Measurements from ENCODE around the gene MAP3K20. TPM values are rescaled to one million over a fixed set of nuclear protein-coding genes. Genes with fewer than 3 reads are reported as not detected.

Gene MAP3K20
- total RNA-seq, 1 experiment from 2014 or later, result 15.2 TPM

DNA sequence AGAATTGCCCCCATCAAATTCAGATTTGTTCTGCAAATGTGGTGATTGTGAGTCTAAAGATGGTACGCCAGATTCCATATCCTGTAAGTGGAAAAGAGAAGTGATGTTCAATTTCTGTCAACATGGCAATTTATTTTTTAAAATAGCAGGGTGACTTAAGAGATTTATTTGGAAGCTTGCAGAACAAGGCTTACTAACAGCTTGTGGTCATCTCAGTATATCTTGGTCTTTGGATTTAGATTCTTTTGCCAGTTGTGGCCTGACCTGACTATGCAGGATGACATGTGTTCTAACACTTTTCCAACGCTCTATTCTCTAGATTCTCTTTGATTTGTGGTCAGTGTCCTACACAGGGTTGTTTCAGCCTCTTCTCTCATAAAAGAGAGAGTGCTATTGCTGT is 74.4 kb downstream of the MAP3K20 start:
- POLR2A ChIA-PET, result interaction anchor here (0.6 kb wide), 1 partner anchor 88 kb away, joined by 6 read pairs; no protein-coding TSS in a partner anchor
- TF ChIP-seq ZNF263 (CRISPR knock-in tag; IDR thresholded peaks at IDR 0.05; ENCODE audit: low read depth), result no peak
- TF ChIP-seq, protein P1, sequence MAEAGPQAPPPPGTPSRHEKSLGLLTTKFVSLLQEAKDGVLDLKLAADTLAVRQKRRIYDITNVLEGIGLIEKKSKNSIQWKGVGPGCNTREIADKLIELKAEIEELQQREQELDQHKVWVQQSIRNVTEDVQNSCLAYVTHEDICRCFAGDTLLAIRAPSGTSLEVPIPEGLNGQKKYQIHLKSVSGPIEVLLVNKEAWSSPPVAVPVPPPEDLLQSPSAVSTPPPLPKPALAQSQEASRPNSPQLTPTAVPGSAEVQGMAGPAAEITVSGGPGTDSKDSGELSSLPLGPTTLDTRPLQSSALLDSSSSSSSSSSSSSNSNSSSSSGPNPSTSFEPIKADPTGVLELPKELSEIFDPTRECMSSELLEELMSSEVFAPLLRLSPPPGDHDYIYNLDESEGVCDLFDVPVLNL (CRISPR knock-in tag; IDR thresholded peaks at IDR 0.05; ENCODE audit: borderline replicate concordance, low read depth), result no peak
- H3K27ac Mint-ChIP-seq, result no peak overlapping the region
- no peak overlapping the region for H3K4me3 Mint-ChIP-seq
- peaks cover 15% of the 10 kb centered on the region for H3K4me1 Mint-ChIP-seq
- ATAC-seq (no peak), DNase-seq (ENCODE audit: low spot score) (no peak)
- CTCF ChIA-PET, result no interaction called here
- no peaks in the 10 kb centered on the region for H3K27me3 Mint-ChIP-seq (ENCODE audit: low read depth)
- peaks cover 3% of the 10 kb centered on the region; the same call in 1 of the 2 replicates for H3K36me3 Mint-ChIP-seq
- no peaks in the 10 kb centered on the region for H3K9me3 Mint-ChIP-seq

DNA sequence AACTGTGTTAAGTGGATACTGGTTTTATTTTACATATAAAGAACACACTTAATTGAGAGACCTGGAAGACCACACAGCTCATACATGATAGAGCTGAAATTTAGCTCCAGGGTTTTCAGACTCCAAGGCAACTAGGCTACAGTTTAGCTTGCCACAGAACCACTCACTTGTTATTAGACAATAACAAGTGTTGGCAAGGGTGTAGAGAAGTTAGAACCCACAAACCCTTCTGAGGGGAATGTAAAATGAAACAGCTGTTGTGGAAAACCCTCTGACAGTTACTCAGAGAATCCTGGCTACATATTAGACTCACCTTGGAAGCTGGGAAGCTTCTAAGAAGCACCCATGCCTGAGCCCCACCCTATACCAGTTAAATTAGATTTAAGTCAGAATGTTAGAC is 75.3 kb downstream of the MAP3K20 start:
- H3K27ac Mint-ChIP-seq, result no peak overlapping the region
- no peak overlapping the region for H3K4me3 Mint-ChIP-seq
- no peak for DNase-seq (ENCODE audit: low spot score)
- ChIA-PET POLR2A (no interaction called here), CTCF (interaction anchor here (1.3 kb wide), 1 partner anchor 298 kb away, joined by 3 read pairs; no protein-coding TSS in a partner anchor)
- H3K36me3 Mint-ChIP-seq, result peaks cover 10% of the 10 kb centered on the region
- H3K27me3 Mint-ChIP-seq (ENCODE audit: low read depth), result no peaks in the 10 kb centered on the region
- H3K9me3 Mint-ChIP-seq, result peaks cover 9% of the 10 kb centered on the region
- peaks cover 15% of the 10 kb centered on the region for H3K4me1 Mint-ChIP-seq
- ATAC-seq, result no peak
- TF ChIP-seq, protein P2, sequence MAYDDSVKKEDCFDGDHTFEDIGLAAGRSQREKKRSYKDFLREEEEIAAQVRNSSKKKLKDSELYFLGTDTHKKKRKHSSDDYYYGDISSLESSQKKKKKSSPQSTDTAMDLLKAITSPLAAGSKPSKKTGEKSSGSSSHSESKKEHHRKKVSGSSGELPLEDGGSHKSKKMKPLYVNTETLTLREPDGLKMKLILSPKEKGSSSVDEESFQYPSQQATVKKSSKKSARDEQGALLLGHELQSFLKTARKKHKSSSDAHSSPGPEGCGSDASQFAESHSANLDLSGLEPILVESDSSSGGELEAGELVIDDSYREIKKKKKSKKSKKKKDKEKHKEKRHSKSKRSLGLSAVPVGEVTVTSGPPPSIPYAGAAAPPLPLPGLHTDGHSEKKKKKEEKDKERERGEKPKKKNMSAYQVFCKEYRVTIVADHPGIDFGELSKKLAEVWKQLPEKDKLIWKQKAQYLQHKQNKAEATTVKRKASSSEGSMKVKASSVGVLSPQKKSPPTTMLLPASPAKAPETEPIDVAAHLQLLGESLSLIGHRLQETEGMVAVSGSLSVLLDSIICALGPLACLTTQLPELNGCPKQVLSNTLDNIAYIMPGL (CRISPR knock-in tag; IDR thresholded peaks at IDR 0.05), result no peak
- TF ChIP-seq, protein P3, sequence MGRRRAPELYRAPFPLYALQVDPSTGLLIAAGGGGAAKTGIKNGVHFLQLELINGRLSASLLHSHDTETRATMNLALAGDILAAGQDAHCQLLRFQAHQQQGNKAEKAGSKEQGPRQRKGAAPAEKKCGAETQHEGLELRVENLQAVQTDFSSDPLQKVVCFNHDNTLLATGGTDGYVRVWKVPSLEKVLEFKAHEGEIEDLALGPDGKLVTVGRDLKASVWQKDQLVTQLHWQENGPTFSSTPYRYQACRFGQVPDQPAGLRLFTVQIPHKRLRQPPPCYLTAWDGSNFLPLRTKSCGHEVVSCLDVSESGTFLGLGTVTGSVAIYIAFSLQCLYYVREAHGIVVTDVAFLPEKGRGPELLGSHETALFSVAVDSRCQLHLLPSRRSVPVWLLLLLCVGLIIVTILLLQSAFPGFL (CRISPR knock-in tag; IDR thresholded peaks at IDR 0.05; ENCODE audit: borderline replicate concordance), result no peak
- TF ChIP-seq EMX1 (CRISPR knock-in tag; IDR thresholded peaks at IDR 0.05) (no peak), NFYB (CRISPR knock-in tag; conservative IDR thresholded peaks at IDR 0.05; ENCODE audit: low read depth) (no peak), MYBL2 (CRISPR knock-in tag; IDR thresholded peaks at IDR 0.05) (no peak), ZNF219 (CRISPR knock-in tag; IDR thresholded peaks at IDR 0.05; ENCODE audit: borderline replicate concordance) (no peak), ZBTB21 (CRISPR knock-in tag; IDR thresholded peaks at IDR 0.05; ENCODE audit: borderline replicate concordance) (no peak), FOXK1 (CRISPR knock-in tag; IDR thresholded peaks at IDR 0.05) (no peak), SP1 (CRISPR knock-in tag; conservative IDR thresholded peaks at IDR 0.05) (no peak), ZNF416 (CRISPR knock-in tag; IDR thresholded peaks at IDR 0.05) (no peak)
- TF ChIP-seq, protein P4, sequence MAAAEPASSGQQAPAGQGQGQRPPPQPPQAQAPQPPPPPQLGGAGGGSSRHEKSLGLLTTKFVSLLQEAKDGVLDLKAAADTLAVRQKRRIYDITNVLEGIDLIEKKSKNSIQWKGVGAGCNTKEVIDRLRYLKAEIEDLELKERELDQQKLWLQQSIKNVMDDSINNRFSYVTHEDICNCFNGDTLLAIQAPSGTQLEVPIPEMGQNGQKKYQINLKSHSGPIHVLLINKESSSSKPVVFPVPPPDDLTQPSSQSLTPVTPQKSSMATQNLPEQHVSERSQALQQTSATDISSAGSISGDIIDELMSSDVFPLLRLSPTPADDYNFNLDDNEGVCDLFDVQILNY (CRISPR knock-in tag; IDR thresholded peaks at IDR 0.05), result no peak
- TF ChIP-seq, protein P5, sequence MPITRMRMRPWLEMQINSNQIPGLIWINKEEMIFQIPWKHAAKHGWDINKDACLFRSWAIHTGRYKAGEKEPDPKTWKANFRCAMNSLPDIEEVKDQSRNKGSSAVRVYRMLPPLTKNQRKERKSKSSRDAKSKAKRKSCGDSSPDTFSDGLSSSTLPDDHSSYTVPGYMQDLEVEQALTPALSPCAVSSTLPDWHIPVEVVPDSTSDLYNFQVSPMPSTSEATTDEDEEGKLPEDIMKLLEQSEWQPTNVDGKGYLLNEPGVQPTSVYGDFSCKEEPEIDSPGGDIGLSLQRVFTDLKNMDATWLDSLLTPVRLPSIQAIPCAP (CRISPR knock-in tag; IDR thresholded peaks at IDR 0.05), result no peak
- TF ChIP-seq, protein P6, sequence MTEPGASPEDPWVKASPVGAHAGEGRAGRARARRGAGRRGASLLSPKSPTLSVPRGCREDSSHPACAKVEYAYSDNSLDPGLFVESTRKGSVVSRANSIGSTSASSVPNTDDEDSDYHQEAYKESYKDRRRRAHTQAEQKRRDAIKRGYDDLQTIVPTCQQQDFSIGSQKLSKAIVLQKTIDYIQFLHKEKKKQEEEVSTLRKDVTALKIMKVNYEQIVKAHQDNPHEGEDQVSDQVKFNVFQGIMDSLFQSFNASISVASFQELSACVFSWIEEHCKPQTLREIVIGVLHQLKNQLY (CRISPR knock-in tag; IDR thresholded peaks at IDR 0.05), result no peak
- TF ChIP-seq, protein P7, sequence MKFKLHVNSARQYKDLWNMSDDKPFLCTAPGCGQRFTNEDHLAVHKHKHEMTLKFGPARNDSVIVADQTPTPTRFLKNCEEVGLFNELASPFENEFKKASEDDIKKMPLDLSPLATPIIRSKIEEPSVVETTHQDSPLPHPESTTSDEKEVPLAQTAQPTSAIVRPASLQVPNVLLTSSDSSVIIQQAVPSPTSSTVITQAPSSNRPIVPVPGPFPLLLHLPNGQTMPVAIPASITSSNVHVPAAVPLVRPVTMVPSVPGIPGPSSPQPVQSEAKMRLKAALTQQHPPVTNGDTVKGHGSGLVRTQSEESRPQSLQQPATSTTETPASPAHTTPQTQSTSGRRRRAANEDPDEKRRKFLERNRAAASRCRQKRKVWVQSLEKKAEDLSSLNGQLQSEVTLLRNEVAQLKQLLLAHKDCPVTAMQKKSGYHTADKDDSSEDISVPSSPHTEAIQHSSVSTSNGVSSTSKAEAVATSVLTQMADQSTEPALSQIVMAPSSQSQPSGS (CRISPR knock-in tag; IDR thresholded peaks at IDR 0.05; ENCODE audit: borderline replicate concordance, low read depth), result no peak
- TF ChIP-seq, protein P8, sequence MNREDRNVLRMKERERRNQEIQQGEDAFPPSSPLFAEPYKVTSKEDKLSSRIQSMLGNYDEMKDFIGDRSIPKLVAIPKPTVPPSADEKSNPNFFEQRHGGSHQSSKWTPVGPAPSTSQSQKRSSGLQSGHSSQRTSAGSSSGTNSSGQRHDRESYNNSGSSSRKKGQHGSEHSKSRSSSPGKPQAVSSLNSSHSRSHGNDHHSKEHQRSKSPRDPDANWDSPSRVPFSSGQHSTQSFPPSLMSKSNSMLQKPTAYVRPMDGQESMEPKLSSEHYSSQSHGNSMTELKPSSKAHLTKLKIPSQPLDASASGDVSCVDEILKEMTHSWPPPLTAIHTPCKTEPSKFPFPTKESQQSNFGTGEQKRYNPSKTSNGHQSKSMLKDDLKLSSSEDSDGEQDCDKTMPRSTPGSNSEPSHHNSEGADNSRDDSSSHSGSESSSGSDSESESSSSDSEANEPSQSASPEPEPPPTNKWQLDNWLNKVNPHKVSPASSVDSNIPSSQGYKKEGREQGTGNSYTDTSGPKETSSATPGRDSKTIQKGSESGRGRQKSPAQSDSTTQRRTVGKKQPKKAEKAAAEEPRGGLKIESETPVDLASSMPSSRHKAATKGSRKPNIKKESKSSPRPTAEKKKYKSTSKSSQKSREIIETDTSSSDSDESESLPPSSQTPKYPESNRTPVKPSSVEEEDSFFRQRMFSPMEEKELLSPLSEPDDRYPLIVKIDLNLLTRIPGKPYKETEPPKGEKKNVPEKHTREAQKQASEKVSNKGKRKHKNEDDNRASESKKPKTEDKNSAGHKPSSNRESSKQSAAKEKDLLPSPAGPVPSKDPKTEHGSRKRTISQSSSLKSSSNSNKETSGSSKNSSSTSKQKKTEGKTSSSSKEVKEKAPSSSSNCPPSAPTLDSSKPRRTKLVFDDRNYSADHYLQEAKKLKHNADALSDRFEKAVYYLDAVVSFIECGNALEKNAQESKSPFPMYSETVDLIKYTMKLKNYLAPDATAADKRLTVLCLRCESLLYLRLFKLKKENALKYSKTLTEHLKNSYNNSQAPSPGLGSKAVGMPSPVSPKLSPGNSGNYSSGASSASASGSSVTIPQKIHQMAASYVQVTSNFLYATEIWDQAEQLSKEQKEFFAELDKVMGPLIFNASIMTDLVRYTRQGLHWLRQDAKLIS (CRISPR knock-in tag; IDR thresholded peaks at IDR 0.05; ENCODE audit: borderline replicate concordance), result no peak
- TF ChIP-seq, protein P9, sequence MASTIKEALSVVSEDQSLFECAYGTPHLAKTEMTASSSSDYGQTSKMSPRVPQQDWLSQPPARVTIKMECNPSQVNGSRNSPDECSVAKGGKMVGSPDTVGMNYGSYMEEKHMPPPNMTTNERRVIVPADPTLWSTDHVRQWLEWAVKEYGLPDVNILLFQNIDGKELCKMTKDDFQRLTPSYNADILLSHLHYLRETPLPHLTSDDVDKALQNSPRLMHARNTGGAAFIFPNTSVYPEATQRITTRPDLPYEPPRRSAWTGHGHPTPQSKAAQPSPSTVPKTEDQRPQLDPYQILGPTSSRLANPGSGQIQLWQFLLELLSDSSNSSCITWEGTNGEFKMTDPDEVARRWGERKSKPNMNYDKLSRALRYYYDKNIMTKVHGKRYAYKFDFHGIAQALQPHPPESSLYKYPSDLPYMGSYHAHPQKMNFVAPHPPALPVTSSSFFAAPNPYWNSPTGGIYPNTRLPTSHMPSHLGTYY (CRISPR knock-in tag; IDR thresholded peaks at IDR 0.05), result no peak

Measured in WTC11 (cell line).